H1 (cell line): Measurements from ENCODE around the gene TPRA1. TPM values are rescaled to one million over a fixed set of nuclear protein-coding genes. Genes with fewer than 3 reads are reported as not detected.

Experiments
- CTCF ChIA-PET: fragments of 300-600 bp; sonication (Branson Sonifier 250); formaldehyde crosslinking; loops from one replicate; lab custom pipeline; 2021; ENCODE audit not compliant: partially characterized antibody; lab: Charles Lee
- POLR2A ChIA-PET: fragments of 300-600 bp; sonication (Branson Sonifier 250); formaldehyde crosslinking; loops from one replicate; lab custom pipeline; 2021; ENCODE audit warnings: inconsistent platforms; ENCODE audit not compliant: partially characterized antibody; lab: Charles Lee
- DNase-seq, 2 experiments: peaks; one replicate each; pipeline versions ENCODE4 v3.0.0 to v3.0.0-alpha.2; 2010 to 2022; ENCODE audit warnings: low spot score in 2 of 2, low read depth in 1 of 2, mixed read lengths in 1 of 2
- FAIRE-seq: peaks from 2 replicates; lab custom pipeline; 2011; peaks lifted over from hg19 to GRCh38; lab: Jason Lieb, UNC
- H2AFZ ChIP-seq: 2 replicates; pipeline ENCODE4 v1.8.1; 2012; ENCODE audit warnings: low read length, inconsistent platforms
- H2AK5ac ChIP-seq: 2 replicates; pipeline ENCODE4 v1.6.1; 2013; ENCODE audit warnings: low read depth, low read length
- H2BK120ac ChIP-seq: replicated peaks from 2 replicates; pipeline ENCODE3; 2013; ENCODE audit warnings: low read depth, low read length, inconsistent platforms
- H2BK12ac ChIP-seq: 2 replicates; pipeline ENCODE4 v1.6.1; 2013; ENCODE audit warnings: low read depth, low read length
- H2BK15ac ChIP-seq: 2 replicates; pipeline ENCODE4 v1.6.1; 2013; ENCODE audit warnings: low read length
- H2BK20ac ChIP-seq: 2 replicates; pipeline ENCODE4 v1.6.1; 2013; ENCODE audit warnings: low read length
- H2BK5ac ChIP-seq: 2 replicates; pipeline ENCODE4 v1.6.1; 2013; ENCODE audit warnings: low read depth, low read length
- H3K14ac ChIP-seq: 2 replicates; pipeline ENCODE4 v1.6.1; 2013; ENCODE audit warnings: inconsistent platforms; ENCODE audit not compliant: insufficient read length
- H3K18ac ChIP-seq: 2 replicates; pipeline ENCODE4 v1.6.1; 2013; ENCODE audit warnings: low read length; ENCODE audit errors: extremely low read depth
- H3K23ac ChIP-seq: 2 replicates; pipeline ENCODE4 v1.6.1; 2013; ENCODE audit warnings: inconsistent platforms; ENCODE audit not compliant: insufficient read length
- H3K23me2 ChIP-seq: 2 replicates; pipeline ENCODE4 v1.6.1; 2013; ENCODE audit warnings: low read depth, low read length
- H3K27ac ChIP-seq: 2 replicates; pipeline ENCODE4 v1.6.1; 2011; ENCODE audit warnings: low read depth, low read length, inconsistent platforms
- H3K27me3 ChIP-seq, 4 experiments: replicated peaks in 1 of 4; 1 replicate in 1 of 4; 2 replicates in 3 of 4; pipeline versions ENCODE4 v1.6.1 to v1.8.1; 2011 to 2013; ENCODE audit warnings: low read length in 3 of 4, mild to moderate bottlenecking in 3 of 4, inconsistent platforms in 2 of 4, mixed read lengths in 2 of 4, moderate library complexity in 1 of 4; ENCODE audit not compliant: control insufficient read depth in 3 of 4, insufficient read depth in 3 of 4; ENCODE audit errors: extremely low read depth in 1 of 4
- H3K36me3 ChIP-seq, 4 experiments: 2 replicates each; pipeline versions ENCODE4 v1.6.1 to v1.8.1; 2011 to 2013; ENCODE audit warnings: mild to moderate bottlenecking in 4 of 4, low read length in 3 of 4, moderate library complexity in 2 of 4, control low read depth in 1 of 4, inconsistent platforms in 1 of 4; ENCODE audit not compliant: insufficient read depth in 4 of 4, control insufficient read depth in 2 of 4
- H3K4ac ChIP-seq: replicated peaks from 2 replicates; pipeline ENCODE3; 2013; ENCODE audit warnings: low read length, low read depth, mixed read lengths, inconsistent platforms; ENCODE audit not compliant: insufficient read length
- H3K4me1 ChIP-seq, 4 experiments: replicated peaks in 1 of 4; 1 replicate in 1 of 4; 2 replicates in 3 of 4; pipeline versions ENCODE4 v1.6.1 to v1.8.1; 2011 to 2013; ENCODE audit warnings: low read length in 3 of 4, inconsistent platforms in 2 of 4, mixed read lengths in 1 of 4; ENCODE audit not compliant: insufficient read depth in 4 of 4, control insufficient read depth in 3 of 4
- H3K4me2 ChIP-seq, 2 experiments: 2 replicates each; pipeline versions ENCODE4 v1.6.1 to v1.8.1; 2011 to 2013; ENCODE audit warnings: low read depth in 2 of 2, low read length in 2 of 2, control low read depth in 1 of 2, inconsistent platforms in 1 of 2, mild to moderate bottlenecking in 1 of 2; ENCODE audit not compliant: insufficient read depth in 1 of 2
- H3K4me3 ChIP-seq, 4 experiments: fragments of 200-600, 300-600 bp in 1 of 4; sonication (generic), shearing (Covaris generic), sonication (Bioruptor Twin) in 1 of 4; 2 replicates each; pipeline versions ENCODE4 v1.5.1 to v1.8.1; 2011 to 2016; ENCODE audit warnings: low read length in 4 of 4, low read depth in 3 of 4, control low read depth in 2 of 4, inconsistent platforms in 2 of 4, mild to moderate bottlenecking in 2 of 4, mixed read lengths in 1 of 4, moderate library complexity in 1 of 4; ENCODE audit not compliant: insufficient read depth in 2 of 4; ENCODE audit errors: extremely low read depth in 1 of 4
- H3K56ac ChIP-seq: replicated peaks from 2 replicates; pipeline ENCODE3; 2013; ENCODE audit warnings: low read depth, mild to moderate bottlenecking, mixed read lengths, low read length, inconsistent platforms; ENCODE audit not compliant: insufficient read length
- H3K79me1 ChIP-seq: 2 replicates; pipeline ENCODE4 v1.6.1; 2013; ENCODE audit warnings: low read depth, low read length, control low read depth
- H3K79me2 ChIP-seq, 2 experiments: 2 replicates each; pipeline versions ENCODE4 v1.6.1 to v1.8.1; 2012 to 2013; ENCODE audit warnings: low read length in 2 of 2, mild to moderate bottlenecking in 2 of 2, inconsistent platforms in 1 of 2; ENCODE audit not compliant: insufficient read depth in 2 of 2, control insufficient read depth in 1 of 2
- H3K9ac ChIP-seq, 4 experiments: replicated peaks in 1 of 4; 1 replicate in 1 of 4; 2 replicates in 3 of 4; pipeline versions ENCODE4 v1.6.1 to v1.8.1; 2011 to 2013; ENCODE audit warnings: low read depth in 3 of 4, low read length in 3 of 4, control low read depth in 2 of 4, mild to moderate bottlenecking in 2 of 4, moderate library complexity in 2 of 4, inconsistent platforms in 1 of 4; ENCODE audit errors: extremely low read depth in 1 of 4
- H3K9me3 ChIP-seq, 2 experiments: 2 replicates each; pipeline versions ENCODE4 v1.6.1 to v1.8.1; 2012 to 2013; ENCODE audit warnings: mild to moderate bottlenecking in 2 of 2, moderate library complexity in 2 of 2, control low read depth in 1 of 2, inconsistent platforms in 1 of 2, low read depth in 1 of 2, low read length in 1 of 2, mixed read lengths in 1 of 2; ENCODE audit not compliant: insufficient read depth in 2 of 2
- H4K20me1 ChIP-seq, 2 experiments: replicated peaks in 1 of 2; 2 replicates each; pipeline versions ENCODE3 to v1.8.1; 2011 to 2013; ENCODE audit warnings: inconsistent platforms in 2 of 2, low read length in 2 of 2, mild to moderate bottlenecking in 1 of 2; ENCODE audit not compliant: insufficient read depth in 2 of 2, control insufficient read depth in 1 of 2
- H4K5ac ChIP-seq: 2 replicates; pipeline ENCODE4 v1.6.1; 2013; ENCODE audit warnings: low read length, low read depth, mixed read lengths, inconsistent platforms; ENCODE audit not compliant: insufficient read length
- H4K8ac ChIP-seq: 2 replicates; pipeline ENCODE4 v1.8.0; 2013; ENCODE audit warnings: mild to moderate bottlenecking, moderate library complexity, low read length, inconsistent platforms; ENCODE audit not compliant: insufficient read depth; ENCODE audit errors: extremely low read depth
- H4K91ac ChIP-seq: replicated peaks from 2 replicates; pipeline ENCODE3; 2013; ENCODE audit warnings: low read length, mixed read lengths, inconsistent platforms; ENCODE audit not compliant: insufficient read length
- RXRA ChIP-seq: IDR thresholded peaks from 2 replicates; pipeline ENCODE4 v1.6.1; 2011; ENCODE audit warnings: low read depth, mild to moderate bottlenecking, low read length, moderate library complexity; ENCODE audit not compliant: insufficient read depth
- WGBS, 2 experiments: shearing (Covaris generic) in 1 of 2; methylation state at CpG; one replicate each; pipeline versions ENCODE4 v1.1.6 to v1.1.7; 2013 to 2015; ENCODE audit warnings: low lambda C conversion rate in 2 of 2, mixed read lengths in 2 of 2, inconsistent platforms in 1 of 2, low coverage in 1 of 2, missing lambda C conversion rate in 1 of 2; ENCODE audit not compliant: insufficient replicate concordance in 2 of 2, insufficient coverage in 1 of 2, insufficient read length in 1 of 2; ENCODE audit errors: extremely low coverage in 1 of 2, missing lambda C conversion rate in 1 of 2; 5-methylcytosine and 5-hydroxymethylcytosine counted together
- polyA plus RNA-seq, 7 experiments: library from polyadenylated mRNA; depleted of rRNA in 3 of 7; stranded (reverse) in 5 of 7; unstranded in 2 of 7; fragments of >200 nt in 5 of 7; fragments of 200-250 nt in 2 of 7; gene quantifications; 1 replicate in 5 of 7; 2 replicates in 1 of 7; 4 replicates in 1 of 7; pipeline versions ENCODE4 v1.2.1 to v1.2.3, GENCODE V29; 2011 to 2013; ENCODE audit warnings: missing spikeins in 2 of 7, mixed read lengths in 2 of 7
- total RNA-seq: library from RNA; stranded (reverse); fragmentation: NEBNext Ultra II Directional; extraction: Animal tissue kit (Norgen Biotek cat#: 25700); gene quantifications from 2 replicates; pipeline ENCODE4 v1.2.1, GENCODE V29; 2021

The TPRA1 gene
- total and polyA plus RNA-seq, 2 of the 8 experiments (the other 6 are each of a cell fraction or from before 2014, with no cell fraction given) = 18.8 to 38.5 TPM

DNA sequence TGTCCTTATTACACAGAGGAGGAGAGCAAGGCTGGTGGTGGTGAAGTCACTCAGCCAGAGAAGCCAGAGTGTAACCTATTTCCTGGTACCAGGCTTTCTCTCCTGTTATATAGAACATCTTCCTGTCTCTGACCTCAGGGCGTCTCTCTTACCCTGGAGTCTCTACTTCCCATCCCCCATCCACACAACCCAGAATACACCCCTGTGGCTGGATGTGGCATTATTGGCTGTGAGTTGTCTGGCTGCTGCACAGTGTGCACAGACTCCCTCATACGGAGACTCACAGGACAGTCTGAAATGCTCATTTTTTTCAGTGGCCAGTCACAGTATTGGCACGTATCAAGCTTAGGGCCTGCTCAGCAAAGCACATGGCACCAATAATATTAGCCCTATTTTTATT is 47.0 kb upstream of the TPRA1 start:
- Histone ChIP-seq H3K79me1 (no peaks in the 10 kb centered on the region; the same call in 1 of the 2 replicates), H3K23ac (no peak overlapping the region), H2BK15ac (no peak overlapping the region), H4K20me1 (no peaks in the 10 kb centered on the region), H3K9ac (no peak overlapping the region), H4K91ac (no peak overlapping the region), H3K23me2 (no peaks in the 10 kb centered on the region), H3K18ac (no peak overlapping the region), H4K5ac (no peak overlapping the region), H3K36me3 (peaks cover 0 to 7% (median under 1%) of the 10 kb centered on the region in 4 experiments; a peak in 1 of 8 replicates), H2BK5ac (no peak overlapping the region), H2AFZ (no peak overlapping the region), H3K4me2 (no peak overlapping the region), H3K9me3 (no peaks in the 10 kb centered on the region), H3K4ac (no peak overlapping the region), H2BK120ac (no peak overlapping the region), H3K27ac (no peak overlapping the region), H3K79me2 (no peaks in the 10 kb centered on the region), H2BK12ac (no peak overlapping the region), H4K8ac (no peak overlapping the region), H3K27me3 (no peaks in the 10 kb centered on the region), H2BK20ac (no peak overlapping the region), H3K14ac (no peak overlapping the region), H3K4me1 (no peaks in the 10 kb centered on the region; a peak in 1 of 7 replicates), H3K4me3 (no peak overlapping the region), H2AK5ac (peak overlapping the region; percentile 82; the same call in 1 of the 2 replicates), H3K56ac (no peak overlapping the region)
- WGBS, 2 experiments = 70% methylated on average over 3 of the region's 3 CpGs; no CpG with 5 or more reads in 1 of the 2 experiments
- DNase-seq (no peak), FAIRE-seq (no peak)
- no peak for TF ChIP-seq RXRA
- ChIA-PET CTCF (interaction anchor here (0.8 to 2.5 kb wide), 4 partner anchors 14 to 333 kb away, joined by 3 to 11 read pairs (median 4); no protein-coding TSS in a partner anchor), POLR2A (no interaction called here)
